Amniotic stem cell (primary cell): ENCODE results near the gene SEMA3B.
"Not testable (repeated sequence)": the region's sequence is repeated elsewhere in the genome, so short reads cannot be mapped to it uniquely, and the experiment has no call there.

Experiments used
- DNase-seq: peaks from one replicate; lab custom pipeline; 2025; lab: John Stamatoyannopoulos, UW

SEMA3B gene

GRCh38 chr3:50294089-50294488 lies 25.1 kb downstream of the SEMA3B start:
- no peak for DNase-seq

DNA sequence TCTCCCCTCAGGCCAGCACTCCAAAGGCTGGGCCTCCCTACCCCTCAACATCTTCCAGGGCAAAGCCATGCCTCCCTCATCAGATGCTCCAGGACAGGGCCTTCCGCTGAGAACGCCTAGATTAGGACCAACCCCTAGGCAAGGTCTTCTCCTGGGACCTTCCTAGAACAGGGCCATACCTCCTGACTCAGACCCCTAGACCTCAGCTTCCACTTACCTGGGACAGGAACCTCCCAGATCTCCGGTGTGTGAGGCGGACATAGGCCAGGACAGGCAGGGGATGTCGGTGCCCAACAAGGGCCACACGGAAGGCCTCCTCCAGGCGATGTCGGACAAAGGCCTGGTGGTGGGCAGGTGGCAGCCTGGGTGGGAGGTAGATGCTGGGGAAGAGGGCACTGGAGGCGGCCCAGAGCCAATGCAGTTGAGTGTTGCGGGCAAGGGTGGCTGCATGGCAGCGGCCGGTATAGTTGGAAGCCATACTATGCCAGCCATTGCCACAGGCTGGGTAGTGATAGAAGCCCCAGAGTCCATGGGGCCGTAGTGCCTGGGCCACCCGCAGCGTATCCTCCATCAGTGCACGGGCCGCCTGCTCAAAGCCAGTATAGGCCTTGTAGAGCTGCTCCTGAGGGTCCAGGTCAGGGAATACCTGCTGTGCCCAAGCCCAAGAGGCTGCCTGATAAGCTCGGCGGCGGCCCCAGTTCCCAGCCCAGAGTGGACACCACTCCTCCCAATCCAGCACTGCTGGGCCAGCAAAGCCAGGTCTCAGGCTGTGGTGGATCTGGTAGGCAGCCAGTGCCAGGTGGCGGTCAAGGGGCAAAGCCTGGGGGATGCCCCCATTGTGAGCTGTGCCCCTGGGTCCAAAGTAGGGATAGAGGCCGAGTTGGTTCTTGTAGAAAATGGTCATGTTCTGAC lies 25.8 kb downstream of the SEMA3B start:
- no peak for DNase-seq

GRCh38 chr3:50295553-50296431 lies 26.8 kb downstream of the SEMA3B start:
- DNase-seq: no peak

DNA sequence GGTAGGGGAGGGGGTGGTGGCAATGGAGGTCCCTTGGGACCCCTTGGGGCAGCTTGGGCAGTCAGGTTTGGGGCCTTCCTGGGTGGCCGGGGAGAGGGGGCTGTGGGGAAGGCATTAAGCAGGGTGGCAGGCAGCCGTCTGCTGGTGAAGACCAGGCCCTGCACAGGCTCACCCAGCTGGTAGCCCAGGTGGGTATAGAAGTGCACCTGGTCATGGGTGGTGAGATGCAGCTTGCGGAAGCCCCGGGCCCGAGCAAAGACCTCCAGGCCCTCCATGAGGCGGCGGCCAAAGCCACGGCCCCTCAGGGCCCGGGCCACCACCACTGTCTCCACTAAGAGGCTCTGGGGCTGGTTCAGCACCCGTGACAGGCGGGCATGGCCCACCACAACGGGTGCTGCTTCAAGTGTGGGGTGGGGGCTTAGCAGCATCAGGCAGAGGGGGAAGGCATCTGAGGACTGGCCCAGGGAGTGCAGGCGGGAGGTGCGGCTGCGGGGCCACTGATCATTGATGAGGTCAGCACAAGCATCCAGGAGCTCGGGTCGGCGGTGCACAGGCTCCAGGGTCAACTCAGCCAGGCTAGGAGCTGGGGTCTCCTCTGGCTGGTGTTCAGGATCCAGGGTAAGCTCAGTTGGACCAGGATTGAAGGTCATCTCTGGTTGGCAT lies 27.9 kb downstream of the SEMA3B start:
- DNase-seq: no peak

- no peak for DNase-seq
Observed at GRCh38 chr3:50297384-50297775, 28.4 kb downstream of the SEMA3B start.

GRCh38 chr3:50297896-50298725 lies 29.2 kb downstream of the SEMA3B start:
- no peak for DNase-seq

- peak; percentile 98 for DNase-seq
Observed at GRCh38 chr3:50298836-50299637, 30.1 kb downstream of the SEMA3B start, which contains the start of the genes HYAL3 and NAA80. Gene HYAL3, minus strand, starts transcription at chr3:50299405. Its CDS starts 3,803 bp downstream, at chr3:50295602. Gene NAA80, minus strand, starts transcription at chr3:50299405. Its CDS starts 1,942 bp downstream, at chr3:50297463.

DNA sequence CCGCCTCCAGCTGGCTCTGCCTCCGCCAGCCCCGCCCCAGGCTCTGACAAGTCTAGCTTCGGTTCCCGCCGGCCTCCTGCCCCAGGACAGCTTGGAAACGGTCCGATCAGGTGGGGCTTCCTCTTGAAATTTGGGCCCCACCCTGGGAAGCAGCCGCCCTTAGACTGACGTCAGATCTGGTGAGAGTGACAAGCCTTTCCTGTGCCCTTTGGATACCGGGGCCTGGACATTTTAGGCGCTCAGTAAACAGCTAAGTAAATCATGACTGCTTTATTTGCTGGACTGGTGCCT lies 30.6 kb downstream of the SEMA3B start:
- DNase-seq: no peak

GRCh38 chr3:50299929-50300680 lies 31.2 kb downstream of the SEMA3B start:
- DNase-seq: peak; percentile 1

DNA sequence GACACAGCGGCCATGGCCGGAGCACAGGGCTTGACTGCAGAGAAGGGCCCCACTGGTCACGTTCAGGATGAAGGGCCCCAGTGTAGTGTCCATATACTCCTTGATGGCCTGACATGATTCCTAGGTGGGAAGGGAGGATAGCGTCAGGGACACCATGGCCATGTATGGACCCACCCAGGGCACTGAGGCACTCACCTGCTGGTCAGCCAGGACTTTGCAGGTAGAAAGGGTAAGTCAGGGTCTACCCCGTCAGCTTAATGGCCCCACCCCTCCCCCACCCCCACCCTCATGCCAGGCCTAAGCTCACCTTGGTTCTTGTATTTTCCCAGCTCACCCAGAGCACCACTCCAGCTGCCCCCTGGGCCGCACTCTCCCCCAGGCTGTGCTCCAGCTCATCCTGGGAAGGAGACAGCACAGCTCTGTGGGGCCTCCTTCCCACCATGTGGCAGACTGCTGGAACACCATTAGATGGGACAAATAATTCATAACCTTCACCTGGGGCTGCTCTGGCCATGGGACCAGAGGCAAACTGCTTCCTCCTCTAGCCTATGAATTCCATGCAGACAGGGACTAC lies 31.8 kb downstream of the SEMA3B start:
- DNase-seq: no peak

DNA sequence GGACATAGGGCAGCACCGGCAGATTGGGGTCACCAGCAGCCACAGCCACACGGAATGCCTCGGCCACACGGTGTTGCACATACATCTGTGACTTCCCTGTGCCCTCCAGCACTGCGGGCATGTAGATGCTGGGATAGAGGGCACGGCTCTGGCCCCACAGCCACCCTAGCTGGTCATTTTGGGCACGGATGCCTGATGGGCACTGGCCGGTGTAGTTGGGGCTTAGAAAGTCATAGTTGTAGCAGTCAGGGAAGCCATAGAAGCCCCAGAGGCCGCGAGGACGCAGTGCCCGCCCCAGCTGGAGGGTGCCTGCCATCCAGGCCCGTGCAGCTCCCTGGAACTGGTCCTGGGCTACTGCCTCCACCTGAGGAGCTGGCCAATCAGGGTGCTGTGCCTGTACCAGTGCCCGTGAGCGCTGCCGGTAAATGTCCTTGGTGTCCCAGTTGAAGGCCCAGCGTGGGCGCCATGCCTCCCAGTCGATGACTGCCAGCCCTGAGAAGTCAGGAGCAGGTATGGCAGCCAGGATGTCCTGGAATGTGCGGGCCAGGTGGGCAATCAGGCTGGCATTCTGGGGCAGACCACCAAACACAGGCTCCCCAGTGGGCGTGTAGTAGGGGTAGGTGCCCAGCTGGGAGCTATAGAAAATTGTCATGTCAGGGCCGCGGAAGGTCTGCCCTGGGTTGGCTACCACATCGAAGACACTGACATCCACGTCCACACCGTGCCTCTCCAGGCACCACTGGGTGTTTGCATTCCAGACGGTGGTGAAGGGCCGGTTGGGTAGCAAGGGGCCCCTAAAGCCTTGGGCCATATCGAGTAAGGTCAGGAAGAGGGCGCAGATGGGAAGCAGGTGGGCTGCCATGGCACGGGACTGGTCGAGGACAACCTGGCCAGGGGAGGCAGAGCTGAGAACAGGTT lies 33.4 kb downstream of the SEMA3B start:
- no peak for DNase-seq

DNA sequence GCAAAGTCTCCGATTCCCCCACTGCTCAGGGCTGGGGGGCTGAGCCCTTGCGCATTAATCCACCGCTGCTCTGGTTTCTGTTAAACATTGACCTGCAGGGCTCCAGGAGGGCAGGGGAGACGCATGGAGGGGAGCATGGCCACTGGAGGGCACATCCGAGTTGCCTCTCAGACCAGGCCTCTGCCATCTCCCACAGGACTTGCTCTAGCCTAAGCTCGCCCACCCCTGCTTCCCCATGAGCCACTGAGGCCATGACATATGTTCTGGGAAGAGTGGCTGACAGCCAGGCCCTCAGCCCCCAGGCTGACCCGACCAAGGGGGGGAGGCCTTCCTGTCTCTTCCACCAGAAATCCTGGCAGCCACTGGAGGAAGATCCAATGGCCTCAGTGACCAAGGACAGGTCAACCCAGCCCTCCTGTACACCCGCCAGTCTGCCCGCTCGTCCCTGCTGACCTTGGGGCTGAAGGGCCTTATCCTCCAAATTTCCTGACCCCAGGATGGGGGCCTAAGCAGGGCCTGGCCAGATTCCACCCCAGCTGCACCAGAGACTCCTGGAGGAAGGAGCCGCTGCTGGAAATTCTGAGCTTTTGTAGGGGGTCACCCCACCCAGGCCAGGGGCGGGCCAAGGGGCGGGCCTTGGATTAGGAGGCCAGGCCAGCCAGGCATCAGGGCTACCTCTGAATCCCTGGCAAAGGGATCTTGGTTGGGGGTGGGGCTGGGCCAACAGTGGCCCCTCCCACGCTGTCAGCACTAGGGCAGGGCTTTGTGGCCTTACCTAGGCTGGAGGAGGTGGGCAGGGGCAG lies 34.3 kb downstream of the SEMA3B start, which contains the start of gene HYAL1:
TSS of gene HYAL1 (minus strand) at position 562 of the 803 bp plus-strand sequence. CDS start 618 bp downstream, outside the sequence.
- DNase-seq: no peak

GRCh38 chr3:50304601-50305000 lies 35.7 kb downstream of the SEMA3B start:
- no peak for DNase-seq

DNA sequence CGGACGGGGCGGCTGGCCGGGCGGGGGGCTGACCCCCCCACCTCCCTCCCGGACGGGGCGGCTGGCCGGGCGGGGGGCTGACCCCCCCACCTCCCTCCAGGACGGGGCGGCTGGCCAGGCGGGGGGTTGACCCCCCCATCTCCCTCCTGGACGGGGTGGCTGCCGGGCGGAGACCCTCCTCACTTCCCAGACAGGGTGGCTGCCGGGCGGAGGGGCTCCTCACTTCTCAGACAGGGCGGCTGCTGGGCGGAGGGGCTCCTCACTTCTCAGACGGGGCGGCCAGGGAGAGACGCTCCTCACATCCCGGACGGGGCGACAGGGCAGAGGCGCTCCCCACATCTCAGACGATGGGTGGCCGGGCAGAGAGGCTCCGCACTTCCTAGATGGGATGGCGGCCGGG lies 43.1 kb downstream of the SEMA3B start:
- not testable (repeated sequence) for DNase-seq

DNA sequence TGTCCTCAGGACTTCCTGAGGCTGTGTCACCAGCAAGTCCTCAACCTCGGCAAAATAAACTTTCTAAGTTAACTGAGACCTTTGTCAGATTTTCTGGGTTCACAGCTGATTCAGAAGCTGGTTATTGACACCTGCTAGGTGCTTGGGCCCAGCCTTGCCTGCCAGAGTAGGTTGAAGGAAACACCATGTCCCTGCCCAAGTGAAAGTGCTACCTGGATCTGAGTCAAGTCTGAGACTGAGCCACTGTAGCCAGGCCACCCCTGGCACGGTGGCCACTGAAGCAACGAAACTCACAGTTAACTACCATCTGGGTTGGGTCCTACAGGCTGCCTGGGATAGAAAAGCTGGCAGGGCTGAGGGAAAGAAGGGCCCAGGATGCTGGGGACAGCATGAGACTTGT lies 45.4 kb downstream of the SEMA3B start:
- no peak for DNase-seq

DNA sequence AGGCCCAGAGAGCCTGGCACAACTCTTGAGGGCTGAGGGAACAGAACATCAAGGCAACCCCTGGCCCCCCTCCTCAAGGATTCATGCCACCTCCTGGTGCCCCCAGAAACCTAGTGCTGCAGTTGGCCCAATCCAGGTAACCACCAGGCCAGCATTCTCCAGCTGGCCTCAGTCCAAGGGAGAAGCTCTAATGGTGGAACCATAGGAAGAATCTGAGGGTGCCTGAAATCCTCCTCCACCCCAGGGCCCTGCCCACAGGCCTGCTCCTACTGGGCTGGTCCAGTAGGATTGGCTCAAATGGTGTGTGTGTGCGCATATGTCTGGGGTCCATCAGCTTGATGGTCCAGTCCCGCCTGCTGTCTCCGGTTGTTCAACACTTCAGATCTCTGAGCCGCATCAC lies 45.9 kb downstream of the SEMA3B start:
- DNase-seq: no peak

GRCh38 chr3:50316657-50317242 lies 47.8 kb downstream of the SEMA3B start:
- DNase-seq: no peak
